Adipocyte (in vitro differentiated cells): Measurements from ENCODE around the gene NOS3.

Experiments
- DNase-seq: peaks from one replicate; pipeline ENCODE4 v3.0.0-alpha.2; 2015; ENCODE audit warnings: low read depth
- H3K27me3 ChIP-seq: replicated peaks from 2 replicates; pipeline ENCODE4 v1.7.0; 2013; ENCODE audit warnings: mild to moderate bottlenecking, low read length, moderate library complexity; ENCODE audit not compliant: control insufficient read depth, insufficient read depth
- H3K36me3 ChIP-seq: 2 replicates; pipeline ENCODE4 v1.7.0; 2013; ENCODE audit warnings: low read length, mild to moderate bottlenecking, moderate library complexity; ENCODE audit not compliant: control insufficient read depth, insufficient read depth, severe bottlenecking
- H3K4me1 ChIP-seq: 2 replicates; pipeline ENCODE4 v1.7.0; 2013; ENCODE audit warnings: mild to moderate bottlenecking, low read length, moderate library complexity; ENCODE audit not compliant: control insufficient read depth, insufficient read depth
- H3K4me3 ChIP-seq: 2 replicates; pipeline ENCODE4 v1.7.0; 2013; ENCODE audit warnings: mild to moderate bottlenecking, low read length, moderate library complexity
- H3K9ac ChIP-seq: 2 replicates; pipeline ENCODE4 v1.7.0; 2013; ENCODE audit warnings: mild to moderate bottlenecking, low read length, moderate library complexity
- H3K9me3 ChIP-seq: 2 replicates; pipeline ENCODE4 v1.7.0; 2013; ENCODE audit warnings: mild to moderate bottlenecking, low read length, moderate library complexity; ENCODE audit not compliant: control insufficient read depth

NOS3 gene

GRCh38 chr7:150954201-150954985 is 36.4 kb upstream of the NOS3 start:
- Histone ChIP-seq H3K36me3 (no peaks in the 10 kb centered on the region), H3K9ac (no peak overlapping the region), H3K27me3 (peaks cover 38% of the 10 kb centered on the region), H3K4me1 (no peaks in the 10 kb centered on the region), H3K4me3 (no peak overlapping the region), H3K9me3 (no peaks in the 10 kb centered on the region)
- no peak for DNase-seq

- Histone ChIP-seq H3K4me3 (no peak overlapping the region), H3K9ac (no peak overlapping the region), H3K36me3 (no peaks in the 10 kb centered on the region), H3K9me3 (no peaks in the 10 kb centered on the region), H3K27me3 (peaks cover 44% of the 10 kb centered on the region), H3K4me1 (no peaks in the 10 kb centered on the region)
- no peak for DNase-seq
Measured at GRCh38 chr7:150954986-150955518, 35.8 kb upstream of the NOS3 start.

- no peaks in the 10 kb centered on the region for H3K9me3 ChIP-seq
- DNase-seq, result no peak
- H3K4me3 ChIP-seq, result no peak overlapping the region
- H3K9ac ChIP-seq, result no peak overlapping the region
- H3K27me3 ChIP-seq, result peaks cover 49% of the 10 kb centered on the region
- no peaks in the 10 kb centered on the region for H3K36me3 ChIP-seq
- no peaks in the 10 kb centered on the region for H3K4me1 ChIP-seq
Measured at GRCh38 chr7:150955519-150956394, 35.1 kb upstream of the NOS3 start.

DNA sequence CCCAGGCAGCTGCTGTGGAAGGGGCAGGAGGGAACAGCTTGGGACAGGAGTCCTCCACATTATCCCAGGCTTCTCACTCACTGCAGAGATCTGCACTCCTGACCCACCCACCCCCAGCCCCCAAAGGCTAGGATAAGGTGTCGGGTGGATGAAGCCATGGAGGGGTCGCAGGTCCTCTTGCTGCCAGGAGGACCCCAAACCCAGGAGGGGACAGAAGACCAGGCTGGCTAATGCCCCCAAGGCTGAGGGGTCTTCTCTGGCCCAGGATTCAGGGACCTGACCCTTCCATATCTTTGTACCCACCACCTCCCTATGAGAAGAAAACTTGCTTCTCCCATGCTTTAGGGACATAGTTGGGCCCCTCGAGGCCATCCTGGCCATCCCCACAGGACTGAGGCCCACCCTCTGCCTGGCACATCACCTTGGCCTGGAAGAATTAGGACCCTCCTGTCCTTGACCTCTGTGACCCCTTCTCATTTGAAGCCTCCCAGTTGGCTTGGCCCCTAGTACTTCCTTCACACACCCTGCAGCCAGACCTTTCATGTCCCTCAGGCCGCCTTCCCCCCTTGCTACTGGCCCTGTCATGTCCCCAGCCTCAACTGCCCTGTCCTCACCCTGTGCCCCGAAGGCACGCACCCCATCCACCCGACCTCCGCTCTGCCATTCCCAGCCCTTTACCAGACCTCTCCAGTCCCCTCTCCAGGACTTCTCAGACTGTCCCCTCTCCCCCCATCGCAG is 34.3 kb upstream of the NOS3 start:
- no peak for DNase-seq
- H3K4me3 ChIP-seq, result no peak overlapping the region
- H3K27me3 ChIP-seq, result peaks cover 51% of the 10 kb centered on the region
- H3K9me3 ChIP-seq, result no peaks in the 10 kb centered on the region
- no peaks in the 10 kb centered on the region for H3K4me1 ChIP-seq
- H3K36me3 ChIP-seq, result no peaks in the 10 kb centered on the region
- H3K9ac ChIP-seq, result no peak overlapping the region

- peaks cover 56% of the 10 kb centered on the region for H3K27me3 ChIP-seq
- DNase-seq, result no peak
- no peak overlapping the region for H3K9ac ChIP-seq
Measured at GRCh38 chr7:150957133-150958020, 33.4 kb upstream of the NOS3 start.

GRCh38 chr7:150958062-150958552 is 32.7 kb upstream of the NOS3 start:
- Histone ChIP-seq H3K4me3 (no peak overlapping the region), H3K27me3 (peaks cover 55% of the 10 kb centered on the region), H3K9ac (no peak overlapping the region), H3K9me3 (no peaks in the 10 kb centered on the region), H3K36me3 (no peaks in the 10 kb centered on the region), H3K4me1 (no peaks in the 10 kb centered on the region)
- no peak for DNase-seq

More at GRCh38 chr7:150957133-150958020, 33.4 kb upstream of the NOS3 start:
- H3K36me3 ChIP-seq, result no peaks in the 10 kb centered on the region
- H3K4me1 ChIP-seq, result no peaks in the 10 kb centered on the region
- H3K4me3 ChIP-seq, result no peak overlapping the region
- H3K9me3 ChIP-seq, result no peaks in the 10 kb centered on the region

DNA sequence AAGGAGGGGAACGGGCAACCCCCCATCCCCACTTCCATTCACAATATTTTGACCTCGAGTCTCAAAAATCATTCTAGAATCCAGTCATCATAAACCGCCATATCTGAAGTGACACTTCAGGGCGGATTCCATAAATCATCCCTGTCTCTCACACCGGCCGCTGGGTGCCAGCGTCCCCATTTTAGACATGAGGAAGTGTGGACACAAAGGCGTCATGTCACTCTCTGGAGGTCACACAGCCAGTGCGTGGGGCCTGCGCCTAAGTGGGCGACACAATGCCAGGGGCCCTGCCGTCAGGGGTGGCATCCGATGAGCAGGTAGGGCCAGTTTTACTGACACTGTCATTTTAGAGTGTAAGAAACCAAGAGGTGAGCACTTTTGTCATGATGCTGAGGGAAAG is 32.2 kb upstream of the NOS3 start:
- Histone ChIP-seq H3K4me3 (no peak overlapping the region), H3K4me1 (no peaks in the 10 kb centered on the region), H3K9me3 (no peaks in the 10 kb centered on the region), H3K36me3 (no peaks in the 10 kb centered on the region), H3K9ac (no peak overlapping the region), H3K27me3 (peaks cover 50% of the 10 kb centered on the region)
- DNase-seq, result no peak

DNA sequence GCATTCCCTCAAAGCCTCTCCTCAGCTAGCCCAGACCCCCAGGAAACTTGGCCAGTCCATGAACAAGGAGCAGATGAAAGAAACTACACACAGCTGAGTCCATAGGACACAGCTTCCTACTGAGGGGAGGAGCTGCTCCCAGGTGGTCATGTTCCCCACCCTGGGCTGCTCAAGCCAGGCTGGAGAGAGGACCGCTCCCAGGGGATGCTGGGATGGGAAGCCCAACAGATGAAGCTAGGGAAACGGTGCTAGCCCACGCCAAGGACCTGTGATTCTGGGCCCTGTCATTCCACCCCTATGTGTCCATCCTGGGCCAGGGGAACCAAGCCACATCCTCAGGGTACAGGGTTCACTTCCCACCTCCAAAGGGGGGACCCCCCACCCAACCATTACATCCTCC is 31.7 kb upstream of the NOS3 start:
- Histone ChIP-seq H3K36me3 (no peaks in the 10 kb centered on the region), H3K4me3 (no peak overlapping the region), H3K9me3 (no peaks in the 10 kb centered on the region), H3K27me3 (peaks cover 50% of the 10 kb centered on the region), H3K4me1 (no peaks in the 10 kb centered on the region), H3K9ac (no peak overlapping the region)
- no peak for DNase-seq

GRCh38 chr7:150959739-150960734 is 30.8 kb upstream of the NOS3 start:
- H3K9ac ChIP-seq, result no peak overlapping the region
- H3K4me3 ChIP-seq, result no peak overlapping the region
- no peaks in the 10 kb centered on the region for H3K4me1 ChIP-seq
- no peak for DNase-seq
- peaks cover 50% of the 10 kb centered on the region for H3K27me3 ChIP-seq
- no peaks in the 10 kb centered on the region for H3K36me3 ChIP-seq
- H3K9me3 ChIP-seq, result no peaks in the 10 kb centered on the region
